ENCODE measurements around the gene HSP90B1.

Gene HSP90B1

GRCh38 chr12:103975368-103975767 lies 45.2 kb downstream of the HSP90B1 start:
- no peak for DNase-seq (ENCODE audit: low spot score)

GRCh38 chr12:103978384-103978982 lies 48.3 kb downstream of the HSP90B1 start:
- DNase-seq (ENCODE audit: low spot score): no peak

GRCh38 chr12:103986829-103987228 lies 56.6 kb downstream of the HSP90B1 start:
- no peak for DNase-seq (ENCODE audit: low spot score)

- no peak for DNase-seq (ENCODE audit: low spot score)
These were observed 64.0 kb downstream of the HSP90B1 start for GRCh38 chr12:103994235-103994634.

- no peak for DNase-seq (ENCODE audit: low spot score)
These were observed 66.4 kb downstream of the HSP90B1 start for GRCh38 chr12:103996595-103996994.

- DNase-seq (ENCODE audit: low spot score): no peak
These were observed 67.2 kb downstream of the HSP90B1 start for GRCh38 chr12:103997286-103997900.

All from kidney capillary endothelial cell (primary cell).